Smooth muscle cell (in vitro differentiated cells): Measurements from ENCODE around the gene FBL. TPM values are rescaled to one million over a fixed set of nuclear protein-coding genes. Genes with fewer than 3 reads are reported as not detected.

Experiments
- DNase-seq: peaks from one replicate; lab custom pipeline; 2025; ENCODE audit not compliant: unreplicated experiment; lab: John Stamatoyannopoulos, UW
- H2AFZ ChIP-seq: fragments of 200-600 bp; sonication (generic); 2 replicates; pipeline ENCODE4 v1.6.0; 2016; ENCODE audit warnings: antibody characterized with exemption, low read depth, mild to moderate bottlenecking
- H3F3A ChIP-seq: fragments of 200-600 bp; sonication (generic); 2 replicates; pipeline ENCODE4 v1.6.0; 2017; ENCODE audit warnings: antibody characterized with exemption, low read depth
- H3K27ac ChIP-seq: fragments of 200-600 bp; sonication (generic); 2 replicates; pipeline ENCODE4 v1.5.1; 2016; ENCODE audit warnings: low read depth, mild to moderate bottlenecking
- H3K27me3 ChIP-seq: fragments of 200-600 bp; sonication (generic); 2 replicates; pipeline ENCODE4 v1.6.1; 2016; ENCODE audit warnings: low read depth, mild to moderate bottlenecking
- H3K36me3 ChIP-seq: fragments of 200-600 bp; sonication (generic); 2 replicates; pipeline ENCODE4 v1.5.1; 2016; ENCODE audit warnings: low read depth
- H3K4me1 ChIP-seq: fragments of 200-600 bp; sonication (generic); 2 replicates; pipeline ENCODE4 v1.5.1; 2016; ENCODE audit warnings: low read depth
- H3K4me2 ChIP-seq: fragments of 200-600 bp; sonication (generic); 2 replicates; pipeline ENCODE4 v1.6.0; 2016; ENCODE audit warnings: mild to moderate bottlenecking
- H3K4me3 ChIP-seq: fragments of 200-600 bp; sonication (generic); 2 replicates; pipeline ENCODE4 v1.5.1; 2016; ENCODE audit warnings: mild to moderate bottlenecking
- H3K79me2 ChIP-seq: fragments of 200-600 bp; sonication (generic); 2 replicates; pipeline ENCODE4 v1.6.0; 2016; ENCODE audit warnings: low read depth, mild to moderate bottlenecking
- H3K9ac ChIP-seq: fragments of 200-600 bp; sonication (generic); 2 replicates; pipeline ENCODE4 v1.6.0; 2016; ENCODE audit warnings: low read depth
- H3K9me3 ChIP-seq: fragments of 200-600 bp; sonication (generic); replicated peaks from 2 replicates; pipeline ENCODE4 v1.5.1; 2016; ENCODE audit warnings: low read depth
- H4K20me1 ChIP-seq: fragments of 200-600 bp; sonication (generic); 2 replicates; pipeline ENCODE4 v1.6.0; 2016; ENCODE audit warnings: low read depth
- CTCF ChIP-seq: fragments of 200-600 bp; sonication (generic); IDR thresholded peaks from 2 replicates; pipeline ENCODE4 v1.5.1; 2017; ENCODE audit warnings: borderline replicate concordance, mild to moderate bottlenecking, antibody characterized with exemption; ENCODE audit not compliant: insufficient read depth, poor library complexity, severe bottlenecking
- WGBS: methylation state at CpG from one replicate; pipeline ENCODE4 v1.1.7; 2016; ENCODE audit warnings: low lambda C conversion rate; 5-methylcytosine and 5-hydroxymethylcytosine counted together
- polyA plus RNA-seq: library from polyadenylated mRNA; unstranded; fragments of >200 nt; fragmentation: Nextera tagmentation; extraction: Ambion mirVana; gene quantifications from 2 replicates; pipeline ENCODE4 v1.2.1, GENCODE V29; 2016
- total RNA-seq: library from RNA; depleted of rRNA; stranded (reverse); fragments of >200 nt; gene quantifications from 2 replicates; pipeline ENCODE4 v1.2.3, GENCODE V29; 2014

The FBL gene
- total and polyA plus RNA-seq, 2 experiments from 2014 or later, result 116 to 124 TPM

GRCh38 chr19:39867952-39868351 lies 21.8 kb upstream of the FBL start:
- Histone ChIP-seq H3K4me1 (no peaks in the 10 kb centered on the region), H2AFZ (no peak overlapping the region), H3K9me3 (no peaks in the 10 kb centered on the region), H3K27ac (no peak overlapping the region), H3K27me3 (no peaks in the 10 kb centered on the region), H3K4me3 (no peak overlapping the region), H3K9ac (no peak overlapping the region), H3K4me2 (no peak overlapping the region), H3F3A (no peaks in the 10 kb centered on the region), H4K20me1 (no peaks in the 10 kb centered on the region), H3K79me2 (no peaks in the 10 kb centered on the region), H3K36me3 (no peaks in the 10 kb centered on the region)
- WGBS, result 94% methylated on average over 6 of the region's 6 CpGs
- no peak for DNase-seq
- no peak for TF ChIP-seq CTCF

- Histone ChIP-seq H3K9me3 (no peaks in the 10 kb centered on the region), H3F3A (no peaks in the 10 kb centered on the region), H4K20me1 (no peaks in the 10 kb centered on the region), H3K27me3 (no peaks in the 10 kb centered on the region), H3K4me1 (no peaks in the 10 kb centered on the region), H3K4me3 (no peak overlapping the region), H2AFZ (no peak overlapping the region), H3K4me2 (no peak overlapping the region), H3K9ac (no peak overlapping the region), H3K79me2 (no peaks in the 10 kb centered on the region), H3K27ac (no peak overlapping the region), H3K36me3 (no peaks in the 10 kb centered on the region)
- no peak for TF ChIP-seq CTCF
- no peak for DNase-seq
- WGBS, result 92% methylated on average over 2 of the region's 2 CpGs
Observed at GRCh38 chr19:39867133-39867532, 21.0 kb upstream of the FBL start.

GRCh38 chr19:39865953-39866352 lies 19.8 kb upstream of the FBL start:
- no peaks in the 10 kb centered on the region for H3K27me3 ChIP-seq
- DNase-seq, result no peak
- H2AFZ ChIP-seq, result no peak overlapping the region
- no peaks in the 10 kb centered on the region for H3K79me2 ChIP-seq
- H4K20me1 ChIP-seq, result no peaks in the 10 kb centered on the region
- H3K4me2 ChIP-seq, result no peak overlapping the region
- no peak overlapping the region for H3K4me3 ChIP-seq
- H3K9me3 ChIP-seq, result no peaks in the 10 kb centered on the region
- H3F3A ChIP-seq, result no peaks in the 10 kb centered on the region
- H3K27ac ChIP-seq, result no peak overlapping the region
- WGBS, result 89% methylated on average over 5 of the region's 5 CpGs
- no peak overlapping the region for H3K9ac ChIP-seq
- no peaks in the 10 kb centered on the region for H3K4me1 ChIP-seq
- TF ChIP-seq CTCF, result no peak
- no peaks in the 10 kb centered on the region for H3K36me3 ChIP-seq

- H3K4me2 ChIP-seq, result no peak overlapping the region
- H3K27me3 ChIP-seq, result no peaks in the 10 kb centered on the region
- H3K36me3 ChIP-seq, result no peaks in the 10 kb centered on the region
- H3F3A ChIP-seq, result no peaks in the 10 kb centered on the region
- no peak for TF ChIP-seq CTCF
- H2AFZ ChIP-seq, result no peak overlapping the region
- H3K4me3 ChIP-seq, result no peak overlapping the region
- no peaks in the 10 kb centered on the region for H3K4me1 ChIP-seq
- DNase-seq, result no peak
- H4K20me1 ChIP-seq, result no peaks in the 10 kb centered on the region
- no peak overlapping the region for H3K9ac ChIP-seq
- H3K9me3 ChIP-seq, result no peaks in the 10 kb centered on the region
- H3K79me2 ChIP-seq, result no peaks in the 10 kb centered on the region
- no peak overlapping the region for H3K27ac ChIP-seq
- WGBS, result 89% methylated on average over 2 of the region's 2 CpGs
Observed at GRCh38 chr19:39865186-39865585, 19.0 kb upstream of the FBL start.
